NCI-H460 (cell line): ENCODE data around the gene CTSE. TPM values are rescaled to one million over a fixed set of nuclear protein-coding genes. Genes with fewer than 3 reads are reported as not detected.
"Not testable (repeated sequence)": the region's sequence is repeated elsewhere in the genome, so short reads cannot be mapped to it uniquely, and the experiment has no call there.

Experiments used
- DNase-seq: peaks from one replicate; pipeline ENCODE4 v3.0.0-alpha.2; 2016; ENCODE audit warnings: low read depth; ENCODE audit errors: extremely low read depth
- polyA plus RNA-seq: library from polyadenylated mRNA; depleted of rRNA; stranded (reverse); fragments of >200 nt; gene quantifications from 2 replicates; pipeline ENCODE4 v1.2.3, GENCODE V29; 2014; cell fraction: nucleus; rRNA removed
- total RNA-seq: library from RNA; depleted of rRNA; stranded (reverse); fragments of >200 nt; shearing (Covaris generic); gene quantifications from 2 replicates; pipeline ENCODE4 v1.2.3, GENCODE V29; 2014; rRNA removed

CTSE gene
- not detected in 2 replicates for total RNA-seq
- not detected in 2 replicates for polyA plus RNA-seq

GRCh38 chr1:206023695-206024094 lies at the start of gene CTSE:
TSS of gene CTSE (minus strand) at chr1:206023895. CDS start at chr1:206023791, 104 bp downstream.
- no peak for DNase-seq

GRCh38 chr1:206070627-206071304 lies 47.1 kb upstream of the CTSE start:
- no peak for DNase-seq

- no peak for DNase-seq
These were observed 44.6 kb upstream of the CTSE start for GRCh38 chr1:206068314-206068713.

- DNase-seq = no peak
These were observed 44.0 kb upstream of the CTSE start for GRCh38 chr1:206067486-206068227.

GRCh38 chr1:206066479-206067171 lies 42.9 kb upstream of the CTSE start:
- DNase-seq = no peak

- no peak for DNase-seq
These were observed 42.0 kb upstream of the CTSE start for GRCh38 chr1:206065547-206066145.

- not testable (repeated sequence) for DNase-seq
These were observed 40.8 kb upstream of the CTSE start for GRCh38 chr1:206064501-206064900.

GRCh38 chr1:206064001-206064400 lies 40.3 kb upstream of the CTSE start:
- not testable (repeated sequence) for DNase-seq

GRCh38 chr1:206062464-206062863 lies 38.8 kb upstream of the CTSE start:
- DNase-seq = no peak

- no peak for DNase-seq
These were observed 37.1 kb upstream of the CTSE start for GRCh38 chr1:206060844-206061243.

- DNase-seq = no peak
These were observed 35.7 kb upstream of the CTSE start for GRCh38 chr1:206059355-206059915.

- DNase-seq = no peak
These were observed 35.2 kb upstream of the CTSE start for GRCh38 chr1:206058927-206059292.

- DNase-seq = not testable (repeated sequence)
These were observed 34.7 kb upstream of the CTSE start for GRCh38 chr1:206058289-206058926.

GRCh38 chr1:206055639-206056323 lies 32.1 kb upstream of the CTSE start:
- not testable (repeated sequence) for DNase-seq

GRCh38 chr1:206055069-206055625 lies 31.5 kb upstream of the CTSE start:
- not testable (repeated sequence) for DNase-seq

- not testable (repeated sequence) for DNase-seq
These were observed 29.9 kb upstream of the CTSE start for GRCh38 chr1:206053616-206054015.

- not testable (repeated sequence) for DNase-seq
These were observed 29.4 kb upstream of the CTSE start, which contains the start of gene RHEX for GRCh38 chr1:206052919-206053610. TSS of gene RHEX (plus strand) at chr1:206053173. CDS start at chr1:206097829, 44,656 bp downstream.

GRCh38 chr1:206052231-206052865 lies 28.7 kb upstream of the CTSE start:
- not testable (repeated sequence) for DNase-seq
